HL-60 (cell line): ENCODE results near the gene SOD3.

ENCODE experiments used
- DNase-seq, 2 experiments: peaks; one replicate each; pipeline ENCODE4 v3.0.0-alpha.2; 2010 to 2020; ENCODE audit warnings: low read depth in 1 of 2, low spot score in 1 of 2
- H3K27ac ChIP-seq: fragments of 250-450 bp; sonication (Bioruptor Pico); replicated peaks from 2 replicates; pipeline ENCODE4 v1.5.1; 2020; ENCODE audit warnings: mild to moderate bottlenecking, moderate library complexity
- H3K27me3 ChIP-seq: fragments of 250-450 bp; sonication (Bioruptor Pico); 2 replicates; pipeline ENCODE4 v1.5.1; 2021; ENCODE audit warnings: mild to moderate bottlenecking, moderate library complexity; ENCODE audit not compliant: insufficient read depth, poor library complexity, severe bottlenecking
- H3K4me3 ChIP-seq: replicated peaks from 2 replicates; pipeline ENCODE4 v1.5.1; 2011; ENCODE audit warnings: mild to moderate bottlenecking, control low read depth, low read length; ENCODE audit not compliant: insufficient read depth
- CTCF ChIP-seq: IDR thresholded peaks from one replicate; pipeline ENCODE4 v1.5.1; 2011; ENCODE audit warnings: low read length, control low read depth, inconsistent platforms; ENCODE audit not compliant: insufficient read depth
- GABPA ChIP-seq: IDR thresholded peaks from 2 replicates; pipeline ENCODE4 v1.6.1; 2012; ENCODE audit warnings: low read depth
- POLR2AphosphoS5 ChIP-seq: IDR thresholded peaks from 2 replicates; pipeline ENCODE4 v1.6.1; 2012; ENCODE audit warnings: low read depth
- REST ChIP-seq: IDR thresholded peaks from 2 replicates; pipeline ENCODE4 v1.6.1; 2012; ENCODE audit warnings: low read depth; ENCODE audit not compliant: insufficient replicate concordance
- SPI1 ChIP-seq: IDR thresholded peaks from 2 replicates; pipeline ENCODE4 v1.6.1; 2012; ENCODE audit warnings: low read depth, mild to moderate bottlenecking, borderline replicate concordance

The SOD3 gene

GRCh38 chr4:24748758-24749350 lies 46.5 kb upstream of the SOD3 start:
- Histone ChIP-seq H3K4me3 (no peak overlapping the region), H3K27me3 (no peaks in the 10 kb centered on the region), H3K27ac (no peak overlapping the region)
- no peak for DNase-seq
- no peak for TF ChIP-seq REST
- TF ChIP-seq GABPA: no peak
- no peak for TF ChIP-seq SPI1
- no peak for TF ChIP-seq CTCF
- no peak for TF ChIP-seq POLR2AphosphoS5

- no peak for DNase-seq
- H3K27me3 ChIP-seq: no peaks in the 10 kb centered on the region
- no peak overlapping the region for H3K27ac ChIP-seq
- no peak overlapping the region for H3K4me3 ChIP-seq
- TF ChIP-seq REST: no peak
- no peak for TF ChIP-seq GABPA
- no peak for TF ChIP-seq SPI1
- no peak for TF ChIP-seq CTCF
- no peak for TF ChIP-seq POLR2AphosphoS5
These were observed 45.3 kb upstream of the SOD3 start for GRCh38 chr4:24750106-24750505.

DNA sequence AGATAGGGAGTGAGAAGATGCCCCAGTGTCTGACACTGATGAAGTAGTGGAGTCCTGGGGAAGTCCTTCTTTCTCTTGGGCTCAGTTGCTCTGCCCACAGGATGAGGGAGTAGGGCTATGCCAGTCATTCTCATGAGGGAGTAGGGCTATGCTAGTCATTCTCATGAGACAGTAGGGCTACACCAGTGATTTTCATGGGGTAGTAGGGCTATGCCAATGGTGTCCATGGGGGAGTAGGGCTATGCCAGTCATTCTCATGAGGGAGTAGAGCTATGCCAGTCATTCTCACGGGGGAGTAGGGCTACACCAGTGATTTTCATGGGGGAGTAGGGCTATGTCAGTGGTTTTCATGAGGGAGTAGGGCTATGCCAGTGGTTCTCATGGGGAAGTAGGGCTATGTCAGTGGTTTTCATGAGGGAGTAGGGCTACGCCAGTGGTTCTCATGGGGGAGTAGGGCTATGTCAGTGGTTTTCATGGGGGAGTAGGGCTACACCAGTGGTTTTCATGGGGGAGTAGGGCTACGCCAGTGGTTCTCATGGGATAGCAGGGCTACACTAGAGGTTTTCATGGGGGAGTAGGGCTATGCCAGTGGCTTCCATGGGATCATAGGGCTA lies 43.3 kb upstream of the SOD3 start:
- DNase-seq: peak in 1 of 2 experiments; percentile 25
- Histone ChIP-seq H3K27me3 (no peaks in the 10 kb centered on the region), H3K4me3 (no peak overlapping the region), H3K27ac (no peak overlapping the region)
- no peak for TF ChIP-seq GABPA
- TF ChIP-seq POLR2AphosphoS5: peak; percentile 93

DNA sequence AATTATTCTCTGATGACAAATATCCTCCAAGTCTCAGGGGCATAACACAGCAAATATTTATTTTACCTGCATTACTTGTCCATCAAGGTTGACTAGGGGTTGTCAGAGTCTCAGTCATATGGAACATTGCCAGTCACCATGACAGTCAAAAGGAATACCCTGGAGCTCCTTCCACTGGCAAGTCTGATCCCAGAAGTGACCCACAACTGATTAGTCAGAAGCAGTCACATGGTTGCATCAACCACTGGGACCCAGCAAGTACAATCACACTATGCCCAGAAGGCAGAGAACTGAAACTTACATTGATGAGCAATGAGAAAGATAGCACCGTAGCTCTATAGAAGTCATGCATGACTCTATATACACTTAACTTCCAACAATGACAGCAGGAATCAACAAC lies 41.9 kb upstream of the SOD3 start:
- DNase-seq: no peak
- TF ChIP-seq SPI1 (no peak), POLR2AphosphoS5 (no peak), GABPA (no peak), REST (no peak), CTCF (no peak)
- Histone ChIP-seq H3K27ac (no peak overlapping the region), H3K4me3 (no peak overlapping the region), H3K27me3 (no peaks in the 10 kb centered on the region)
